Activated CD4-positive, alpha-beta memory T cell treated with anti-CD3 and anti-CD28 coated beads, Interleukin-2, amount 10 ng/mL, durations not matched to agents 7 days and 5 days (primary cell): ENCODE measurements around the gene CDIP1. TPM values are rescaled to one million over a fixed set of nuclear protein-coding genes. Genes with fewer than 3 reads are reported as not detected.

Source experiments
- CTCF ChIA-PET: fragments of 350-600 bp; sonication (Branson Sonifier 250); formaldehyde crosslinking; loops from one replicate; lab custom pipeline; 2021; ENCODE audit warnings: antibody characterized with exemption, inconsistent platforms; lab: Charles Lee
- POLR2A ChIA-PET: fragments of 350-600 bp; sonication (Branson Sonifier 250); formaldehyde crosslinking; loops from one replicate; lab custom pipeline; 2021; ENCODE audit warnings: antibody characterized with exemption; lab: Charles Lee
- DNase-seq: peaks from one replicate; pipeline ENCODE4 v3.0.0-alpha.2; 2020
- H3K27ac Mint-ChIP-seq: one replicate; pipeline ENCODE4 v1.8.0; 2021; ENCODE audit warnings: mild to moderate bottlenecking, mixed read lengths
- H3K27me3 Mint-ChIP-seq: one replicate; pipeline ENCODE4 v1.8.0; 2021; ENCODE audit warnings: mixed read lengths
- H3K36me3 Mint-ChIP-seq: one replicate; pipeline ENCODE4 v1.8.0; 2021; ENCODE audit warnings: low read depth, mixed read lengths
- H3K4me1 Mint-ChIP-seq: one replicate; pipeline ENCODE4 v1.8.0; 2021; ENCODE audit warnings: mixed read lengths
- H3K4me3 Mint-ChIP-seq: one replicate; pipeline ENCODE4 v1.8.0; 2021; ENCODE audit warnings: mild to moderate bottlenecking, mixed read lengths
- H3K9me3 Mint-ChIP-seq: one replicate; pipeline ENCODE4 v1.8.0; 2021; ENCODE audit warnings: mixed read lengths
- total RNA-seq, 2 experiments: library from RNA; stranded (reverse); gene quantifications; one replicate each; pipeline ENCODE4 v1.2.3, GENCODE V29; 2021

The CDIP1 gene
- total RNA-seq, 2 experiments from 2014 or later, result 28.7 to 30.7 TPM

DNA sequence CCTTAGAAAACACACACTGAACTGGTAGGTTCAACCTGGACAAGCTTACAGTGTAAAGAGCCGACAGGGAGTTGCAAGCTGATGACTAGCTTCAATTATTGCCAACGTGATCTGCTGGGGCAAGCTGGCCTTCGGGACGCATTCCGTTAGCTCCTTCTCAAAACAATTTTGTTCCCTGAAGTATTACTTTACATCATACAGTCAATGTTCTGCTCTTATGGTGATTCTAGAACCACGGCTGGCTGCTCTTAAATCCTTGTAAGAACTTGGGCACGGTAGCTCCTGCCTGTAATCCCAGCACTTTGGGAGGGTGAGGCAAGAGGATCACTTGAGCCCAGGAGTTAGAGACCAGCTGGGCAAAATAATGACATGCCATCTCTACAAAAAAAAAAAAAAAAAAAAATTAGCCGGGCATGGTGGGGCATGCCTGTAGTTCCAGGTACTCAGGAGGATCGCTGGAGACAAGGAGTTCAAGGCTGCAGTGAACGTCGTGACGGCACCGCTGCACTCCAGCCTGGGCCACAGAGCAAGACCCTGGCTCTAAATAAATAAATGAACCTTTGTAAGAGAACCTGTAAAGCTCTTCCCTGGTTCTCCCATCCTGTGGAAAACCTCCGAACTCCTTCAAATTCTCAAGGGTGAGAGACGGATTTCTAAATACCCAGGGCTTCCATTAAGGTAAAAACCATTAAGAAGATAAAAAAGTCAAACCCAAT lies 2.0 kb downstream of the CDIP1 start:
- Mint-ChIP-seq H3K4me3 (peak overlapping the region; percentile 52), H3K27ac (no peak overlapping the region), H3K27me3 (peaks cover under 1% of the 10 kb centered on the region), H3K4me1 (peaks cover 36% of the 10 kb centered on the region), H3K9me3 (peaks cover 11% of the 10 kb centered on the region), H3K36me3 (peaks cover 18% of the 10 kb centered on the region)
- ChIA-PET POLR2A (interaction anchor here (1.1 to 1.4 kb wide), 3 partner anchors 10 to 60 kb away, joined by 3 to 6 read pairs (median 3); partner anchors contain the start of gene HMOX2), CTCF (interaction anchor here (0.6 to 2.4 kb wide), 8 partner anchors 12 to 657 kb away, joined by 3 to 10 read pairs (median 4); partner anchors contain the start of gene MGRN1)
- no peak for DNase-seq

DNA sequence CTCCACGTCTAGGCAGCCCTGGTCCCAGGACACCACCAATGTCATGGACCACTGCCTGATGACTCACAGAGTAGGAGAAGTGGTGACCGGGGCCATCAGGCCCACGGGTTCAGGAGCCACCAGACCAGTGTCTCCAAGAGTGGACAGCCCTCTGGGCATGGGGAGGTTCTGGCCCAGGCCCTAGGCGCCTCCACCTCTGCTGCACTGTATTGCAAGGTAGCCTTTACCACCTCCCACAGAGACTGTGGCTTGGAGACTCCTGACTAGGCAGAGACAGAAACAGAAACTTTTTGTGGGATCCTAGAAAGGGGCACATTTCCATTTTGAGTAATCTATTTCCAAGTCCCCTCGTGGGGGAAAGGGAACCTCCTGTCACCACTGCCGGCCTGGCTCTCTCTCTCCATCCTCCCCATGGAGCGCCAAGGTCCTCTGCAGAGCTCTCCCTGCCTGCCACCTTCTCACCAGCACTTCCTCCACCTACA lies 2.9 kb downstream of the CDIP1 start:
- Mint-ChIP-seq H3K36me3 (peaks cover 18% of the 10 kb centered on the region), H3K4me1 (peaks cover 36% of the 10 kb centered on the region), H3K4me3 (no peak overlapping the region), H3K27ac (no peak overlapping the region), H3K27me3 (no peaks in the 10 kb centered on the region), H3K9me3 (peaks cover 11% of the 10 kb centered on the region)
- POLR2A ChIA-PET, result interaction anchor here (1.4 kb wide), 1 partner anchor 30 kb away, joined by 6 read pairs; no protein-coding TSS in a partner anchor
- CTCF ChIA-PET, result interaction anchor here (1.1 to 2.4 kb wide), 5 partner anchors 13 to 88 kb away, joined by 3 to 10 read pairs (median 5); partner anchors contain the start of gene MGRN1
- no peak for DNase-seq

- POLR2A ChIA-PET, result no interaction called here
- DNase-seq, result no peak
- no peak overlapping the region for H3K27ac Mint-ChIP-seq
Measured at GRCh38 chr16:4534151-4534790, 4.3 kb downstream of the CDIP1 start.

GRCh38 chr16:4533490-4533889 lies 5.1 kb downstream of the CDIP1 start:
- H3K27me3 Mint-ChIP-seq, result no peaks in the 10 kb centered on the region
- H3K9me3 Mint-ChIP-seq, result no peaks in the 10 kb centered on the region
- no peak for DNase-seq
- H3K36me3 Mint-ChIP-seq, result peaks cover 6% of the 10 kb centered on the region
- no peak overlapping the region for H3K27ac Mint-ChIP-seq
- no peak overlapping the region for H3K4me3 Mint-ChIP-seq
- peaks cover 46% of the 10 kb centered on the region for H3K4me1 Mint-ChIP-seq
- ChIA-PET POLR2A (no interaction called here), CTCF (interaction anchor here (0.6 kb wide), 1 partner anchor 1591 kb away, joined by 3 read pairs; no protein-coding TSS in a partner anchor)

More at GRCh38 chr16:4534151-4534790, 4.3 kb downstream of the CDIP1 start:
- Mint-ChIP-seq H3K27me3 (no peaks in the 10 kb centered on the region), H3K4me3 (no peak overlapping the region), H3K4me1 (peaks cover 46% of the 10 kb centered on the region), H3K36me3 (peaks cover 12% of the 10 kb centered on the region), H3K9me3 (peaks cover 4% of the 10 kb centered on the region)
- CTCF ChIA-PET, result no interaction called here

DNA sequence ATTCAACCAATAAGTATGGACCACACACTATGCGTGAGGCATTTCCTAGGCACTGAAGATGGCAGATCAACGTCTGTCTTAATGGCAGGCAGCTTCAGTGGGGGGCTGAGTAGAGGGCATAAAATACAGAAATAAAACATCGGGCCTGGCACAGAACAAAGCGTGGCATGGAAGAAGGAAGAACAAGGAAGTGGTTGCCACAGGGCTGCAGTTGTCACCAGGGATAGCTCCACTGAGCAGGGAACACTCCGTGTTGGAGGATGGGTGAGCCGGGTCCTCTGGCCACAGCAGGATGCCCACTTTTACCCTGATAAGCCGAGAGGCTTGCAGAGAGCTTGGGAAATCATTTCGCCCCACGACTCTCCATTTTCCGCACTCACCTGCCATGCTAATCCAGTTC lies 6.3 kb downstream of the CDIP1 start:
- H3K4me3 Mint-ChIP-seq, result no peak overlapping the region
- H3K27ac Mint-ChIP-seq, result no peak overlapping the region
- CTCF ChIA-PET, result interaction anchor here (1.5 kb wide), 1 partner anchor 16 kb away, joined by 7 read pairs; no protein-coding TSS in a partner anchor
- H3K4me1 Mint-ChIP-seq, result peaks cover 46% of the 10 kb centered on the region
- DNase-seq, result no peak
- POLR2A ChIA-PET, result interaction anchor here (1.3 kb wide), 1 partner anchor 17 kb away, joined by 4 read pairs; no protein-coding TSS in a partner anchor
- H3K9me3 Mint-ChIP-seq, result no peaks in the 10 kb centered on the region
- peaks cover 6% of the 10 kb centered on the region for H3K36me3 Mint-ChIP-seq
- no peaks in the 10 kb centered on the region for H3K27me3 Mint-ChIP-seq

DNA sequence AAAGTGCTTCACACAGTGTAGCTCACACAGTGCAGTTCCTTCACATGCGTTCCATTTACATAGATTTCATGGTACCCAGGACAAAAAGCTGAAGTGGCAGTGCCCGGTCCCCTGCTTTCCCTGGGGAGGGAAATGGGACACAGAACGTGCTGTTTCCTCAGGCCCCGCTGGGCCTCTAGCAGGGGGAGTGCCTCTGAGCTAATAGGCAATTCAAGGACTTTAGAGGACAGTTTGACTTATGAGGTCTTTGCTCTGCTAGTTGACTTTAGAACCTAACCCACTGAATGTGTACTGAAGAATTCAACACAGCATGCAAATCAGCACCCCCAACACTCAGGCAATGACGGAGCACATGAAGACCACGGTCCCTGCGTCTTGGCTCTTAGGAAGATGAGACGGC lies 6.8 kb downstream of the CDIP1 start:
- no peak overlapping the region for H3K4me3 Mint-ChIP-seq
- DNase-seq, result no peak
- H3K4me1 Mint-ChIP-seq, result peaks cover 44% of the 10 kb centered on the region
- ChIA-PET POLR2A (interaction anchor here (1.3 kb wide), 1 partner anchor 17 kb away, joined by 4 read pairs; no protein-coding TSS in a partner anchor), CTCF (interaction anchor here (1.5 kb wide), 1 partner anchor 17 kb away, joined by 7 read pairs; no protein-coding TSS in a partner anchor)
- H3K9me3 Mint-ChIP-seq, result no peaks in the 10 kb centered on the region
- no peak overlapping the region for H3K27ac Mint-ChIP-seq
- H3K36me3 Mint-ChIP-seq, result peaks cover 6% of the 10 kb centered on the region
- H3K27me3 Mint-ChIP-seq, result no peaks in the 10 kb centered on the region

DNA sequence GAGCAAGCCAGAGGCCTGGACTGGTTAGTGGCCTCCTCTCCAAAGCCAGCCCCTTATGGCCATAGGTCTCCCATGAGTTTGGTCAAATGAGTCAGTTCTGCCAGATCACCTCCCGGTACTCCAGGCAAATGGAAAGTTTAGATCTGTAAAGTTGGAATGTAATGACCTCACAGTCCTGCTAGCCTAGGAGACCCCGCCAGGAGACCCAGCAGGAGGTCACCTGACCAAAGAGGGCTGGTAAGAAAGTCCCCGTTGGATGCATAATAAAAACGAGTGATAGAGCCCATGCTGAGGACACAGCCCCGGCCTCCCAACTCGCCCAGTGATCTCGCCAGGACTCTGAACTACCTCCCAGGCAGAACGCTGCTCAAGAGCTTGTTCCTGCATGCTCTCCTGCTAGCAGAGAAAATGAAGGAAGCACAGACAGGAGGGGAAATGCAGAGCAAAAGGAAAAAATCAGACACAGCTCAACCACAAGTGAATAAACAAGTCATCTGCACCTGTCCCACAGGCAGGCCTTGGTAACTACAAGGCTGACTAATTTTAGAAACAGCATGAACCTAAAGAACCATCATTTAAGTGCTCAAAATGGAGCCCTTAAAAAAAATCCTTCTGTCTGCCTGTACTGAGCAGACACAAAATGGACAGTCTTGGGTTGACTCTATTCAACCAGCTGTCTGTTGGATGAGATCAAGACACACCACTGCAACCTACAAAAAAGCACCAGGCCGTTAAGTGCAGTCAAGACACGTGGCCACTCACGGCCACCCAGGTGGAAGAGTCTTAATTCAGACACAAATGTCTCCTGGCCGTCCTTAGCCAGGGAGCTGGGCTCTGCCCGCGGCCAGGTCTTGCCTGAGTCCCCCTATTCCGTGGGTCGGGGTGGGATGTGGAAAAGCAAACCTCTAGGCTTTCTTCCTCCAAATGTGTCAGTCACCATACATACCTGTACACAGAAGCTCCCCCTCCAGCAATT lies 9.2 kb downstream of the CDIP1 start:
- H3K4me1 Mint-ChIP-seq, result peaks cover 27% of the 10 kb centered on the region
- ChIA-PET CTCF (interaction anchor here (1.0 to 2.2 kb wide), 9 partner anchors 15 to 95 kb away, joined by 3 to 8 read pairs (median 4); partner anchors contain the start of genes HMOX2 and MGRN1), POLR2A (interaction anchor here (0.8 to 1.3 kb wide), 2 partner anchors 9 to 24 kb away, joined by 5 to 6 read pairs; partner anchors contain the start of gene CDIP1)
- H3K9me3 Mint-ChIP-seq, result no peaks in the 10 kb centered on the region
- no peak overlapping the region for H3K4me3 Mint-ChIP-seq
- peak overlapping the region; percentile 45 for H3K27ac Mint-ChIP-seq
- DNase-seq, result no peak
- peaks cover 6% of the 10 kb centered on the region for H3K36me3 Mint-ChIP-seq
- H3K27me3 Mint-ChIP-seq, result no peaks in the 10 kb centered on the region

GRCh38 chr16:4525634-4526277 lies 12.8 kb downstream of the CDIP1 start:
- POLR2A ChIA-PET, result interaction anchor here (1.5 kb wide), 2 partner anchors 10 to 11 kb away, joined by 3 to 7 read pairs; no protein-coding TSS in a partner anchor
- DNase-seq, result no peak
- Mint-ChIP-seq H3K4me1 (peaks cover 24% of the 10 kb centered on the region), H3K9me3 (no peaks in the 10 kb centered on the region), H3K36me3 (no peaks in the 10 kb centered on the region), H3K4me3 (no peak overlapping the region), H3K27ac (no peak overlapping the region), H3K27me3 (no peaks in the 10 kb centered on the region)
- CTCF ChIA-PET, result interaction anchor here (1.2 kb wide), 1 partner anchor 20 kb away, joined by 3 read pairs; no protein-coding TSS in a partner anchor

GRCh38 chr16:4525069-4525468 lies 13.5 kb downstream of the CDIP1 start:
- Mint-ChIP-seq H3K9me3 (no peaks in the 10 kb centered on the region), H3K4me1 (peaks cover 22% of the 10 kb centered on the region), H3K27ac (no peak overlapping the region), H3K4me3 (no peak overlapping the region), H3K27me3 (no peaks in the 10 kb centered on the region), H3K36me3 (no peaks in the 10 kb centered on the region)
- CTCF ChIA-PET, result interaction anchor here (0.6 kb wide), 1 partner anchor 515 kb away, joined by 3 read pairs; no protein-coding TSS in a partner anchor
- no peak for DNase-seq
- POLR2A ChIA-PET, result interaction anchor here (1.5 kb wide), 1 partner anchor 9 kb away, joined by 7 read pairs; no protein-coding TSS in a partner anchor

- no peak overlapping the region for H3K27ac Mint-ChIP-seq
- ChIA-PET POLR2A (no interaction called here), CTCF (interaction anchor here (0.6 to 1.8 kb wide), 2 partner anchors 14 to 516 kb away, joined by 3 to 4 read pairs; partner anchors contain the start of gene CDIP1)
- peaks cover 17% of the 10 kb centered on the region for H3K4me1 Mint-ChIP-seq
- H3K4me3 Mint-ChIP-seq, result no peak overlapping the region
- no peak for DNase-seq
- peaks cover 2% of the 10 kb centered on the region for H3K36me3 Mint-ChIP-seq
- no peaks in the 10 kb centered on the region for H3K27me3 Mint-ChIP-seq
- H3K9me3 Mint-ChIP-seq, result no peaks in the 10 kb centered on the region
Measured at GRCh38 chr16:4524571-4524970, 14.0 kb downstream of the CDIP1 start.

DNA sequence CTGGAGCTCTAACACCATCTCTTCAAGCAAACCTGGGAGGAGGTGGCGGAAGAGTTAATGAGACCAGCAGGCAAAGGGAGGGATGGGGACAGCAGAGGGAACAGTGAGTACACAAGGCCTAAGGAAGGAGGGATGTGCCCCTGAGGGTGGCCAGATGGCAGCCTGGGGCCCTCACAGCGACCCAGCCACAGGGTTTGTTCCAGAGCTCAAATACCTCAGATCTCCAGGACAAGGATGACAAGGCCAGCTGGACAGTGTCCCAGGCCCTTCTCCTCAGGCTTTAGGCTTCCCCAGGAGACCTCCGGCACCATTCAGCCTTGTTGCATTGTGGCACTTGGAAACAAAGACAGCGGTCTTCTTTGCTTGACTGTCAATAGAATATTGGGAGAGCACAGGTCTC lies 14.9 kb downstream of the CDIP1 start:
- POLR2A ChIA-PET, result no interaction called here
- H3K9me3 Mint-ChIP-seq, result no peaks in the 10 kb centered on the region

More for the DNA sequence above, 14.9 kb downstream of the CDIP1 start:
- Mint-ChIP-seq H3K36me3 (peaks cover 2% of the 10 kb centered on the region), H3K27ac (no peak overlapping the region), H3K27me3 (no peaks in the 10 kb centered on the region), H3K4me1 (peaks cover 10% of the 10 kb centered on the region), H3K4me3 (no peak overlapping the region)
- no peak for DNase-seq
- CTCF ChIA-PET, result interaction anchor here (1.8 kb wide), 1 partner anchor 15 kb away, joined by 4 read pairs; the partner anchor contains the start of gene CDIP1
